HepG2 (cell line): ENCODE measurements around the gene EHD1. TPM values are rescaled to one million over a fixed set of nuclear protein-coding genes. Genes with fewer than 3 reads are reported as not detected.

Experiments
- CENPBD1 ChIP-seq: sonication (generic); formaldehyde crosslinking; IDR thresholded peaks from 2 replicates; pipeline ENCODE4 v1.8.0; 2022; ENCODE audit warnings: missing genetic modification reagents, low read depth, mild to moderate bottlenecking, borderline replicate concordance
- REPIN1 ChIP-seq: sonication (generic); formaldehyde crosslinking; IDR thresholded peaks from 2 replicates; pipeline ENCODE4 v1.8.0; 2022; ENCODE audit warnings: missing genetic modification reagents, low read depth, mild to moderate bottlenecking, borderline replicate concordance
- SP1 ChIP-seq, 2 experiments: fragments of 450-650 bp in 1 of 2; sonication (generic) in 1 of 2; formaldehyde crosslinking in 1 of 2; IDR thresholded peaks; 2 replicates each; pipeline versions ENCODE4 v1.4.0 to v1.6.1; 2016 to 2020; ENCODE audit warnings: missing genetic modification reagents in 1 of 2
- THYN1 ChIP-seq: sonication (generic); formaldehyde crosslinking; IDR thresholded peaks from 2 replicates; pipeline ENCODE4 v1.8.1; 2023; ENCODE audit warnings: low read depth, mild to moderate bottlenecking, moderate library complexity, missing genetic modification reagents, borderline replicate concordance
- ZHX2 ChIP-seq, 2 experiments: sonication (generic) in 1 of 2; formaldehyde crosslinking in 1 of 2; IDR thresholded peaks; 2 replicates each; pipeline versions ENCODE4 v1.6.1 to v1.9.0; 2014 to 2022; ENCODE audit warnings: antibody characterized with exemption in 1 of 2, borderline replicate concordance in 1 of 2, inconsistent platforms in 1 of 2, low read depth in 1 of 2, missing genetic modification reagents in 1 of 2
- ZNF281 ChIP-seq: sonication (generic); formaldehyde crosslinking; IDR thresholded peaks from 2 replicates; pipeline ENCODE4 v1.4.0; 2020; ENCODE audit warnings: missing genetic modification reagents, borderline replicate concordance
- ZNF607 ChIP-seq: sonication (generic); formaldehyde crosslinking; IDR thresholded peaks from 2 replicates; pipeline ENCODE4 v1.5.1; 2020; ENCODE audit warnings: missing genetic modification reagents, mild to moderate bottlenecking, borderline replicate concordance
- ZNF609 ChIP-seq: sonication (generic); formaldehyde crosslinking; IDR thresholded peaks from 2 replicates; pipeline ENCODE4 v1.4.0; 2020; ENCODE audit warnings: mild to moderate bottlenecking, missing genetic modification reagents, borderline replicate concordance
- ZNF800 ChIP-seq: sonication (generic); formaldehyde crosslinking; IDR thresholded peaks from 2 replicates; pipeline ENCODE4 v1.4.0; 2020; ENCODE audit warnings: missing genetic modification reagents
- polyA plus RNA-seq, 8 experiments: library from polyadenylated mRNA; depleted of rRNA in 3 of 8; stranded (reverse) in 7 of 8; unstranded in 1 of 8; fragments of >200 nt; fragmentation: Illumina TruSeq in 4 of 8; extraction: Trizol in 4 of 8; gene quantifications; 2 replicates each; pipeline versions ENCODE4 v1.2.1 to v1.2.3, GENCODE V29; 2011 to 2016; ENCODE audit warnings: low read depth in 4 of 8, missing spikeins in 1 of 8, mixed read lengths in 1 of 8; ENCODE audit not compliant: insufficient read depth in 1 of 8
- total RNA-seq, 5 experiments: library from RNA; depleted of rRNA; stranded (reverse); fragments of >200 nt; fragmentation: Illumina TruSeq; extraction: Trizol; gene quantifications; 2 replicates each; pipeline ENCODE4 v1.2.3, GENCODE V29; 2016; ENCODE audit warnings: low read depth in 1 of 5

Gene EHD1
- total and polyA plus RNA-seq, 2 of the 13 experiments (the other 11 are each of a cell fraction or from before 2014, with no cell fraction given) = 23.6 to 26.6 TPM

- TF ChIP-seq ZHX2 (IDR thresholded peaks at IDR 0.05; ENCODE audit: low read depth) (no peak), ZHX2 (CRISPR knock-in tag; IDR thresholded peaks at IDR 0.05; ENCODE audit: borderline replicate concordance) (no peak), ZNF800 (CRISPR knock-in tag) (no peak), THYN1 (CRISPR knock-in tag) (no peak), CENPBD1 (no peak), ZNF607 (no peak), SP1 (IDR thresholded peaks at IDR 0.05) (no peak), SP1 (CRISPR knock-in tag; IDR thresholded peaks at IDR 0.05) (no peak), ZNF609 (no peak), REPIN1 (CRISPR knock-in tag) (no peak), ZNF281 (CRISPR knock-in tag) (no peak)
Measured at GRCh38 chr11:64885367-64886286, 7.2 kb upstream of the EHD1 start (continued).
